ENCODE data around the gene SIK2.
"Not testable (repeated sequence)": the region's sequence is repeated elsewhere in the genome, so short reads cannot be mapped to it uniquely, and the experiment has no call there.

Gene SIK2

GRCh38 chr11:111703576-111703975 lies 101.3 kb downstream of the SIK2 start:
- no peak for DNase-seq

DNA sequence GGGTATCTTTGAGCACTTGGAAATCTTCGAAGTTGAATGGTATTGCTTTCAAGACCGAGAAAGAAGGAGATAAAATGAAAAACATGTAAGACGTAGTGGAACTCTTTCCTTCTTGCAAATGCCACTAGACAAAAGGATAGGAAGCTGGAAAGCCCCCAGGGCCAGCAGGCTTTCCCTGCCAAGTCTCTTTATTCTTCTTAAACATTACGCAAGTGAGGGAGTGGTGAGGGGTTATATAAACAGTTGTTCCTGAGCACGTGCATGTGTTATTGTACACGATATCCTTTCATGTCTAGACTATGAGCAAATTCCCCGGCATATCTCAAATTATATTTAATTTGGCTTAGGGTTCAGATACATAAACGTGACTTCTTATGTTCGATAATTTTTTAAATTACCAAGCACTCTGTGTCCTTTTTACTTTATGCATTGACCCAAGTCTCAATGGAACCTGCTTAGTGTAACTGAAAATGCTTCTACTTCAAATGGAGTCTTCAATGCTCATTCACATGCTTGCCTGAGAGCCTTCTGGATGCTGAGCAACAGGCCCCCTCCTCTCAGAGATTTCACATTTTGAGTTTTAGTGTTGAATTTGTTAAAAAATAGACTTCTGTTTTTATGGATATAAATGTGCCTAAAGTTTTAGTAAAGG lies 104.9 kb downstream of the SIK2 start:
- DNase-seq, result no peak

DNA sequence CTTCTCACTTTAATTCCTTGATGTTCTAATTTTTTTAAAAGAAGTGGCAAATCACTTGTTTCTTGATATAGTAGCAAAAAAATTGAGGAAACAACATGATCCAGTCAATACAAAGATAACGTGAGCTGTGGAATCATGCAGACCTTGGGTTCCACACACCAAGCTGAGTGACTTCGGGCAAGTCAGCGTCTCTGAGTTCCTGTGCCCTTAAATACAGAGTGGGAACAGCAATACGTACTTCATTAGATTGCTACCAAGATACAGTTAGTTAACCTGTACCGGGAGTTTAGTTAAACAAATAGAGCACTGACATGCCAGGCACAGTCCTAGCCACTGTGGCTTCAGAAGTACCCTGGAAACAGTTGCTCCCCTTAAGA lies 105.4 kb downstream of the SIK2 start:
- DNase-seq, result no peak

DNA sequence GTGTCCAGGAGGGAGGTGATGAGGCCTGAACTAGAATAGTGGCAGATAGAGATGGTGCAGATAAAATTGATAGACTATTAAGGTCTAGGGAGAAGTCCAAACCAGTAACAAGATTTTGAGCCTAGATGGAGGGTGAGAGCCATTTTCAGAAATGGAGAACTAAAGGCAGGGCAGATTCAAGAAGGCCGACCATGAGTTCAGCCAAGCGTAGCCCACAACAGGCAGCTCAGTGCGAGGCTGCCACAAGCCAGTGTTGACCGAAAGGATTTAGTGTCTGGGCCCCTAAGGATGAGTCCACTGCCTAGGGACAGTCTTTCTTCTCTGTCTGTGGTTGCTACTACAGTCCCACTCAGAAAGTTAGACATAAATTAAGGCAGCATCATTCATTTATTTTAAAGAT lies 112.3 kb downstream of the SIK2 start:
- DNase-seq, result no peak

GRCh38 chr11:111715142-111715816 lies 113.0 kb downstream of the SIK2 start:
- no peak for DNase-seq

DNA sequence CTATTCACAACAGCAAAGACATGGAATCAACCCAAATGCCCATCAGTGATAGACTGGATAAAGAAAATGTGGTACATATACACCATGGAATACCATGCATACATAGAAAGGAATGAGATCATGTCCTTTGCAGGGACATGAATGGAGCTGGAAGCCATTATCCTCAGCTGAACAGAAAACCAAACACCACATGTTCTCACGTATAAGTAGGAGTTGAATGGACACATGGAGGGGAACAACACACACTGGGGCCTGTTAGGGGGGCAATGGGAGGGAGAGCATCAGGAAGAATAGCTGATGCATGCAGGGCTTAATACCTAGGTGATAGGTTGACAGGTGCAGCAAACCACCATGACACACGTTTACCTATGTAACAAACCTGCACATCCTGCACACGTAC lies 115.4 kb downstream of the SIK2 start:
- not testable (repeated sequence) for DNase-seq

GRCh38 chr11:111718436-111718835 lies 116.2 kb downstream of the SIK2 start:
- no peak for DNase-seq

DNA sequence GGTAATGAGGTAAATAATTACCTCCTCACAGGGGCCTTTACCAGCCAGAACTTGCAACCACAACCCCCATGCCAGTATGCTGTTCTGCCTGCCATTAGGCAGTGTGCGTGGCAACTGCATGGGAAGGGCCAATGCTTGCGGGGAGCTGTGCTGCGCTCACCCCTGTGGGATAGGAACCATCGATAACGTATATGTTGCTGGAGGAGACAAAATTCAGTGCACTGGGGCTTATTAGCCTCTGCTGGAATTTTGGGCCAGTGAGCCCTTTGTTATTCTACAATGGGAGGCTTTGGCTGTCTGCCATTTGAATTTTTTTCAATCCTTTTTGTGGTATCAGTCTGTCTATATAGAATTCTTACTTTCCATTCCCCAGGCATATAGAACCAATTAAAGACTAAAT lies 116.6 kb downstream of the SIK2 start:
- no peak for DNase-seq

GRCh38 chr11:111719379-111719778 lies 117.1 kb downstream of the SIK2 start:
- no peak for DNase-seq

DNA sequence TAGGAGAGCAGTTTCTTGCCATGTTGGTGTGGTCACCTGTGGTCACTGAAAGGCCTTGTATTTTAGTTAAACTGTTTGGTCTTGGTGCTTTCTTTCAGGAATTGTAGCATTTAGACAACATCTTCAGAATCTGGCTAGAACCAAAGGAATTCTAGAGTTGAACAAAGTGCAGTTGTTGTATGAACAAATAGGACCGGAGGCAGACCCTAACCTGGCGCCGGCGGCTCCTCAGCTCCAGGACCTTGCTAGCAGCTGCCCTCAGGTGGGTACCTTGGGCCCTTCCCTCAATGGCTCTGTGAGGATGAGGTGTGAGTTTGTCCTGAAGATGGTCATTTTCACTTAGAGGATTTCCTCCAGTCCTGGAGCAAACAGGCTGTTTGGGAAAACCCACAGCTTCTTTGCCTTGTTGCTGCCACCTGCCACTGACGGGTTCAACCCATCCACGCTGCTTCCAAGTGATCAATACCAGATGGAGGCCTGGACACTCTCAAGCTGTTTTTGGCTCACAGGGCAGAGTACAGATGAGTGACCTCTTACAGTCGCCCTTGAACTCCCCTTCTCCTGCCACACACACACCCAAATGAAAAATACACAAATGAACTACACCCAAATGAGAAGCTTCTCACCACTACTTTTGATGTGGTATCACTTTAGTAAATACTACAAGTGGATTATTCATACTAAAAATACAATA lies 118.7 kb downstream of the SIK2 start:
- DNase-seq, result no peak

DNA sequence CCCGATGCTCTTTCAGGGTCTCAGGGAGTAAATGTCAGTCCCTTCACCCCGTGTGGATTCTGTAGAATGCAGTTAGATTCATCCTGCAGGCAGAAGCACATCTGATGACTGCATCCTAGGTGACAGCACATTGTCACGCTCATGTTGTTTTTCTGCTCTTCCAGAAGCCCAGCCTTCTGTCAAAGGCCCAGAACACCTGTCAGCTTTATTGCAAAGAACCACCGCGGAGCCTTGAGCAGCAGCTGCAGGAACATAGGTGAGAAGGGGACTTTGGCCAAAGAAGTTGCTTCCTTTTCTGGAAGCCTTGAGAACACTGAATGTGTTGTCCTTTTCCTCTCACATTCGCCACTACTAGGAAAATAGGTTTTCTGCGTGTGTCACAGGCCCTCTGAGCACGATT lies 120.3 kb downstream of the SIK2 start:
- no peak for DNase-seq

DNA sequence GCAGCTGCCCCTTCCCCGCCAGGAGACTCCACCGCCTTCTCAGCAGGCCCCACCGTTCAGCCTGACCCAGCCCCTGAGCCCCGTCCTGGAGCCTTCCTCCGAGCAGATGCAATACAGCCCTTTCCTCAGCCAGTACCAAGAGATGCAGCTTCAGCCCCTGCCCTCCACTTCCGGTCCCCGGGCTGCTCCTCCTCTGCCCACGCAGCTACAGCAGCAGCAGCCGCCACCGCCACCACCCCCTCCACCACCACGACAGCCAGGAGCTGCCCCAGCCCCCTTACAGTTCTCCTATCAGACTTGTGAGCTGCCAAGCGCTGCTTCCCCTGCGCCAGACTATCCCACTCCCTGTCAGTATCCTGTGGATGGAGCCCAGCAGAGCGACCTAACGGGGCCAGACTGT lies 121.3 kb downstream of the SIK2 start:
- DNase-seq, result no peak

DNA sequence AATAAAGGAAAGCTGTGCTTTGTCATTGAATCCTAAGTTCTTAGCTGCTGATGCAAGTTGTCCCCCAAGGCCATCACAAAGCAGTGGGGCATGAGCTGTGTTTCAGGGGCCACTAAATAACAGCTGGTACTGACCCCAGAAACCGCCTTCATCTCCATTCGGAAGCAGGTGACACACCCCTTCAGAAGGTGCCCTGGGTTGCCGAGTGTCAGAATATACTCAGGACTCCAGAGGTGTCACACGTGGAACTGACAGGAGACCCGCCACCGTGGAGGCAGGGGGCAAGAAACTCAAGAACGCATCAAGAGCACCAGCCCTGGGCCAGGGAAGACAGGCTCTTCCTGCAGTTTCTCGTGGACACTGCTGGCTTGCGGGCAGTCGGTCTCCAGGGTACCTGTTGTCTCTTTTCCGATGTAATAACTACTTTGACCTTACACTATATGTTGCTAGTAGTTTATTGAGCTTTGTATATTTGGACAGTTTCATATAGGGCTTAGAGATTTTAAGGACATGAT lies 122.4 kb downstream of the SIK2 start:
- no peak for DNase-seq

DNA sequence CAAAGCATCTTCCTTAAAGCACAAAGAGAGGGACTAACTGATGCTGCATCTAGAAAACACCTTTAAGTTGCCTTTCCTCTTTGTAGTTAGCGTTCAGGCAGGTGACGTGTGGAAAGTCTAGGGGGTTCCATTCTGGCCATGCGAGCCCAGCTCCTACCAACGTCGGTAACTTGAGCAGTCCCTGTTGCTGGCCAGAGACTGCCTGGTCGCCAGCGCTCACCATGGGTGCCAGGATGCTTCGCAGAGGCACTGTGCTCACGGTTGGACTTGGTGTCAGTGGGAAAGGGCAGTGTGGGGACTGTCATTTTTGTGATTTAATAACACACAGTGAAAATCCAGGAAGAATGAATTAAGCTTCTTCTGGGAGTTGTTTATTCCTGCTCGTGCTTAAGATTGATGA lies 123.4 kb downstream of the SIK2 start:
- no peak for DNase-seq

DNA sequence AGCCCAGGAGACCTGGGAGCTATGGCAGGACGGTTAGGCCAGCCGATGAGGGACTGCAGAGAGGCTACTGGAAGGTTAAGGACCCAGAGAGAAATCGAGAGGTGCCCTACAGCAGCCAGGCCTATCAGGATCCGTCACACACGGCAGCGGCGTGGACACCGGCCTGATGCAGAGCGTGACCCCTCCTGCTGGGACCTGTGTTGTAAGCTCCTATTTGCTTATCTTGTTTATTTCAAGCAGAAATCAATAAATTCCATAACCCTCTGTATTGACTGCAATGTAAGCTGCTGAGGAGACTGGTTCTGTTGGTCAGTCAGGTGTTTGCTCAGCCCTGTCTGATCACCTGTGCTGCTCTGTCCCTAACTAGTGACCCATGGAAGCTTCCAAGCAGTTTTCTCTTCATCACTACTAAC lies 124.1 kb downstream of the SIK2 start:
- no peak for DNase-seq

DNA sequence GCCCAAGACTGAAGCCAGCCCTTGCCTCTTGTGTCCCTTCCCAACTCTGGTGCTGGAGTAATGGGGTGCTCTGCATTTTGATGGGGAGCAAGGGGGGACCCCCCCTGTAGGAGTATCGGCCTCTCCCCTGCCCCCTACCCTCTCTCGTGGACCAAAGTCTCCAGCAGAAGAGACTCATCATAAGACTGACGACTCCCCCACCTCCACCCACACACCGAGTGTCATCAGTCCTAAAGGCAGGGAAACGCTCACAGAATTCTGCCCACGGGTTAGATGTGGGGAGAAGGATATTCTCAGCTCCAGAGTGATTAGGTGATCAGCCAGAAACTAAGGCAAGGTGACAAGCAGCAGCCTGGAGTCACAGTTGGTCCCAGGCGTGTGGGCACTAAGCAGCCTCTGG lies 125.2 kb downstream of the SIK2 start:
- DNase-seq, result no peak

DNA sequence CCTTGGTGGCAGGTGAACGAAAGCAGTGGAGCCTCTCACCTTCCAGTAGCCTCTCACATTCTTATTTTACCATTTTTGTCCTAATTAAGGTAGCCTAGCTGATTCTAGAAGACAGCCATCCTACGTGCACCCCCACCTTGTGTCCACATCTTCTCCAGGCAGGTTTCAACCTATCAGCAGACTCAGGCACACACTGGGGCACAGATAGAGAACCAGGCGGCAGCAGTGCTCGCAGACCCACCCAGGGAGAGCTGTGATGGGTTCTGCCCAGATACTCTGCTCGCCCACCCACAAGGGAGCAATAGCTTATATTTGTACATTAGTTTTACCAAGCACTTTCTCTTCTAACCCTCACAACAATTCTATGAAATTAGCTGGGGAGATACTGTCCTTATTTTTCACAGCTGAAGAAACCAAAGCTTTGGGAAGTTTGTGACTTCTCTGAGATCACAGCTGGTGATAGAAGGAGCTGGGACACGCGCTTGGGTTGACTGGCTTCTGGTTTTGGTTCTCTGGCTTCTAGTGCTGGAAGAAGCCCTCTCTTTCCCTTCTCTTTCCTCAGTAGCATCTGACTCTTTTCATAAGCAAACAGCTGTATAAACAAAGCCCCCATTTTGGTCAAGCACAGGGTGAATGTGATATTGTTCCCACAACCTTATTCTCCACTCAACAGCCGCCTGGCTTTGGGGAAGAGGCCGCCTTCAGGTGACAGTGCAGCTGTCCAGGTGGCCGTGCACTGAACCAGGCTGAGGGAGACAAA lies 127.0 kb downstream of the SIK2 start:
- DNase-seq, result peak; percentile 79

- DNase-seq, result peak; percentile 42
Measured at GRCh38 chr11:111729831-111730311, 127.6 kb downstream of the SIK2 start.

GRCh38 chr11:111730871-111731591 lies 128.8 kb downstream of the SIK2 start:
- peak; percentile 73 for DNase-seq

DNA sequence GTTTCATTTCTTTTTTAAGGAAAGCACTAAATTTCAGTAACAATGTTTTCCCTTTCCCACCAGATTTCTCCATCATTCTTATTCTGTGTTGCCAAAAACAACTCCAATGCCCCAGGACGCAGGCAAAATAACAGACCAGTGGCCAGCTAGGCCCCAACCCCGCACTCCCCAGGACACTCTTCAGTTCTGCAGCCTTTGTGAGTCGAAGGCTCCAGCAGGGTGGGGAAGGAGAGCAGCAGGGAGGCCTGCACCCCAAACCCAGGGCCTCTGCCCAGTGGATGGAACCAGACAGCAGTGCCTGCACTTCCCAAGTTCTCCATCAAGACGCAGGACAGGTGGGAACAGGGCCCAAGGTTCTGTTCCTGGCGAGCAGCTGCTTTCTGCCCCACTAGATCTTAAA lies 129.6 kb downstream of the SIK2 start:
- DNase-seq, result no peak

DNA sequence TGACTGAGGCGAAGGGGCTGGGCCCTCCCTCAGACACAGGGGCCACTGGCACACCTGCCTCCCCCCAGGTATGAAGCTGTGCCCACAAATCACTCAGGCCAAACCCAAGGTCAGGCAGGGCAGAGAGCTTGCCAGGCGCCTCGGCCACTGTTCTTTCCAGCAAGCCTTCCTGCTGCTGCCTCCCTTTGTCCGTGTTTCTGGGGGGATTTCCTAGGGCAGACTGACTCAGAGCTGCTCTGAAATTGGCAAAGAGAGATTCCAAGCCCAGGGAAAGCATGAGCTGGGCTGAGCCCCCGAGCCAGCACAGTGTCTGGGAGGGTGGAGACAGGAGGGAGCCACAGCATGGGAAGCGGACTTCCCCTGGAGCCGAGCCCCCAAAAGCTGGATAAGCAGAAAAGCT lies 130.8 kb downstream of the SIK2 start:
- DNase-seq, result no peak

GRCh38 chr11:111733611-111734088 lies 131.4 kb downstream of the SIK2 start:
- DNase-seq, result no peak

Data from hematopoietic multipotent progenitor cell treated with erythropoietin and hydrocortisone succinate and interleukin-3 and kit ligand, for 8 days (in vitro differentiated cells).